CD14-positive monocyte (primary cell): ENCODE measurements around the gene CXCR4. TPM values are rescaled to one million over a fixed set of nuclear protein-coding genes. Genes with fewer than 3 reads are reported as not detected.

Experiments used
- DNase-seq, 3 donors: peaks; one replicate each; pipeline ENCODE4 v3.0.0-alpha.2; 2011 to 2022
- H2AFZ ChIP-seq: 2 replicates; pipeline ENCODE4 v1.6.0; 2012; ENCODE audit warnings: mild to moderate bottlenecking, low read depth, low read length, inconsistent platforms; ENCODE audit not compliant: insufficient read depth, poor library complexity, severe bottlenecking
- H3K27ac ChIP-seq, 2 donors: 1 replicate in 1 of 2; 2 replicates in 1 of 2; pipeline ENCODE4 v1.5.1; 2012 to 2013; ENCODE audit warnings: low read length in 2 of 2, control low read depth in 1 of 2, inconsistent platforms in 1 of 2, low read depth in 1 of 2, mild to moderate bottlenecking in 1 of 2
- H3K27me3 ChIP-seq, 2 donors: one replicate each; pipeline versions ENCODE4 v1.6.0 to v1.6.1; 2011 to 2013; ENCODE audit warnings: low read length in 2 of 2; ENCODE audit not compliant: control insufficient read depth in 2 of 2, insufficient read depth in 2 of 2
- H3K36me3 ChIP-seq, 2 donors: replicated peaks in 1 of 2; 1 replicate in 1 of 2; 2 replicates in 1 of 2; pipeline versions ENCODE4 v1.5.1 to v1.6.1; 2012 to 2013; ENCODE audit warnings: low read length in 2 of 2, control low read depth in 1 of 2, inconsistent platforms in 1 of 2, mild to moderate bottlenecking in 1 of 2; ENCODE audit not compliant: insufficient read depth in 2 of 2, control insufficient read depth in 1 of 2
- H3K4me1 ChIP-seq, 2 donors: 1 replicate in 1 of 2; 2 replicates in 1 of 2; pipeline versions ENCODE4 v1.5.1 to v1.6.1; 2012 to 2013; ENCODE audit warnings: low read length in 2 of 2, control low read depth in 1 of 2, inconsistent platforms in 1 of 2, mild to moderate bottlenecking in 1 of 2, moderate library complexity in 1 of 2; ENCODE audit not compliant: insufficient read depth in 2 of 2, control insufficient read depth in 1 of 2
- H3K4me2 ChIP-seq: replicated peaks from 2 replicates; pipeline ENCODE3; 2012; ENCODE audit warnings: low read length, moderate library complexity, mild to moderate bottlenecking; ENCODE audit not compliant: poor library complexity, severe bottlenecking; ENCODE audit errors: extremely low read depth
- H3K4me3 ChIP-seq, 3 experiments: fragments of 200-600 bp in 1 of 3; sonication (generic) in 1 of 3; replicated peaks in 1 of 3; 1 replicate in 2 of 3; 2 replicates in 1 of 3; pipeline ENCODE4 v1.5.1; 2011 to 2013; ENCODE audit warnings: low read length in 3 of 3, mild to moderate bottlenecking in 3 of 3, control low read depth in 2 of 3, low read depth in 2 of 3, inconsistent platforms in 1 of 3, moderate library complexity in 1 of 3
- H3K79me2 ChIP-seq: 2 replicates; pipeline ENCODE4 v1.6.0; 2012; ENCODE audit warnings: mild to moderate bottlenecking, control low read depth, inconsistent platforms, low read length, moderate library complexity; ENCODE audit not compliant: insufficient read depth
- H3K9ac ChIP-seq: 2 replicates; pipeline ENCODE4 v1.6.0; 2017; ENCODE audit warnings: low read length, mild to moderate bottlenecking; ENCODE audit not compliant: insufficient read depth, poor library complexity, severe bottlenecking
- H3K9me3 ChIP-seq, 2 donors: replicated peaks in 1 of 2; 1 replicate in 1 of 2; 2 replicates in 1 of 2; pipeline versions ENCODE4 v1.5.1 to v1.6.1; 2012 to 2013; ENCODE audit warnings: low read length in 2 of 2, control low read depth in 1 of 2; ENCODE audit not compliant: control insufficient read depth in 1 of 2, insufficient read depth in 1 of 2
- H4K20me1 ChIP-seq: 2 replicates; pipeline ENCODE4 v1.6.0; 2012; ENCODE audit warnings: mild to moderate bottlenecking, low read length, control low read depth, moderate library complexity; ENCODE audit not compliant: insufficient read depth
- H3K27ac Mint-ChIP-seq, 7 donors: one replicate each; pipeline ENCODE4 v1.8.0; 2020; ENCODE audit warnings: mild to moderate bottlenecking in 7 of 7, mixed read lengths in 7 of 7, moderate library complexity in 6 of 7, inconsistent platforms in 2 of 7
- H3K27me3 Mint-ChIP-seq, 3 donors: one replicate each; pipeline ENCODE4 v1.8.0; 2021 to 2022; ENCODE audit warnings: low read depth in 3 of 3, mild to moderate bottlenecking in 3 of 3, mixed read lengths in 3 of 3, moderate library complexity in 3 of 3, inconsistent platforms in 1 of 3
- H3K36me3 Mint-ChIP-seq, 2 donors: one replicate each; pipeline ENCODE4 v1.8.0; 2020; ENCODE audit warnings: mixed read lengths in 2 of 2, inconsistent platforms in 1 of 2, mild to moderate bottlenecking in 1 of 2
- H3K4me1 Mint-ChIP-seq: one replicate; pipeline ENCODE4 v1.8.0; 2020; ENCODE audit warnings: mild to moderate bottlenecking, mixed read lengths
- H3K4me3 Mint-ChIP-seq, 2 donors: one replicate each; pipeline ENCODE4 v1.8.0; 2020; ENCODE audit warnings: mild to moderate bottlenecking in 2 of 2, mixed read lengths in 2 of 2, moderate library complexity in 1 of 2
- H3K9me3 Mint-ChIP-seq, 7 donors: one replicate each; pipeline ENCODE4 v1.8.0; 2020 to 2022; ENCODE audit warnings: mixed read lengths in 7 of 7, mild to moderate bottlenecking in 6 of 7, moderate library complexity in 6 of 7, inconsistent platforms in 2 of 7
- CTCF ChIP-seq: fragments of 200-600 bp; IDR thresholded peaks from one replicate; pipeline ENCODE4 v1.8.0; 2022; ENCODE audit warnings: antibody characterized with exemption, mild to moderate bottlenecking
- WGBS: methylation state at CpG from one replicate; pipeline ENCODE4 v1.1.5; 2013; ENCODE audit warnings: missing lambda C conversion rate; ENCODE audit not compliant: insufficient coverage; 5-methylcytosine and 5-hydroxymethylcytosine counted together
- intact Hi-C, 2 donors: fragments of 100-400 bp; cut with micrococcal nuclease; formaldehyde crosslinking; loops; one replicate each; pipeline versions ENCODE4 v1.15.0 to v1.15.1; 2023
- polyA plus RNA-seq, 3 donors: library from polyadenylated mRNA; depleted of rRNA in 1 of 3; unstranded in 2 of 3; stranded (reverse) in 1 of 3; fragments of 300-500 nt in 2 of 3; fragments of >200 nt in 1 of 3; fragmentation: Illumina TruSeq in 2 of 3; gene quantifications; 1 replicate in 2 of 3; 2 replicates in 1 of 3; pipeline ENCODE4 v1.2.3, GENCODE V29; 2012 to 2021

Gene CXCR4
- polyA plus RNA-seq, 3 donors = 140 to 1,274 (median 391) TPM

GRCh38 chr2:136136931-136137330, 19.0 kb upstream of the CXCR4 start:
- H3K4me3 Mint-ChIP-seq = no peak overlapping the region
- no peak for DNase-seq
- H3K4me3 ChIP-seq = peak overlapping the region in 1 of 3 experiments; percentile 66
- H3K79me2 ChIP-seq = peaks cover 29% of the 10 kb centered on the region
- peaks cover 96% of the 10 kb centered on the region for H3K4me1 Mint-ChIP-seq
- H3K27me3 Mint-ChIP-seq = peaks cover 0 to 2% (median 0%) of the 10 kb centered on the region in 3 donors
- H3K27me3 ChIP-seq = no peaks in the 10 kb centered on the region
- peak overlapping the region; percentile 29 for H3K9ac ChIP-seq
- intact Hi-C loops = loop anchor here in 1 of 2 donors (2.0 kb wide), 1 partner anchor 20 kb away; no protein-coding TSS in a partner anchor
- no peaks in the 10 kb centered on the region for H3K36me3 ChIP-seq
- peaks cover 0 to 2% of the 10 kb centered on the region in 2 donors for H3K36me3 Mint-ChIP-seq
- TF ChIP-seq CTCF = no peak
- peaks cover 0 to 3% (median 0%) of the 10 kb centered on the region in 7 donors for H3K9me3 Mint-ChIP-seq
- no peak overlapping the region for H2AFZ ChIP-seq
- no peaks in the 10 kb centered on the region for H3K9me3 ChIP-seq
- peak overlapping the region; percentile 86 to 94 (median 89) for H3K27ac Mint-ChIP-seq
- peak overlapping the region; percentile 75 for H3K4me2 ChIP-seq
- H4K20me1 ChIP-seq = no peaks in the 10 kb centered on the region
- WGBS = no CpG with 5 or more reads among the region's 1 CpG
- H3K4me1 ChIP-seq = peaks cover 80 to 86% of the 10 kb centered on the region in 2 donors
- H3K27ac ChIP-seq = peak overlapping the region in 1 of 2 donors; percentile 92

GRCh38 chr2:136135921-136136906, 18.3 kb upstream of the CXCR4 start:
- no peak for TF ChIP-seq CTCF
- Histone ChIP-seq H4K20me1 (no peaks in the 10 kb centered on the region), H3K9me3 (no peaks in the 10 kb centered on the region), H3K27me3 (no peaks in the 10 kb centered on the region), H3K9ac (peak overlapping the region; percentile 29), H3K79me2 (peaks cover 30% of the 10 kb centered on the region), H3K36me3 (no peaks in the 10 kb centered on the region), H3K4me2 (peak overlapping the region; percentile 75), H3K4me3 (peak overlapping the region in 2 of 3 experiments; percentile 6 to 66), H3K4me1 (peaks cover 80 to 86% of the 10 kb centered on the region in 2 donors), H2AFZ (peak overlapping the region; percentile 19), H3K27ac (peak overlapping the region; percentile 52 to 92)
- peaks cover 96% of the 10 kb centered on the region for H3K4me1 Mint-ChIP-seq
- peaks cover 0 to 2% (median 0%) of the 10 kb centered on the region in 3 donors for H3K27me3 Mint-ChIP-seq
- WGBS = 0% methylated on average over 6 of the region's 8 CpGs
- intact Hi-C loops = loop anchor here in 1 of 2 donors (2.0 kb wide), 1 partner anchor 19 kb away; no protein-coding TSS in a partner anchor
- DNase-seq = peak; percentile 30 to 53 (median 34)
- H3K27ac Mint-ChIP-seq = peak overlapping the region; percentile 86 to 94 (median 89)
- peak overlapping the region; percentile 57 to 68 for H3K4me3 Mint-ChIP-seq
- H3K36me3 Mint-ChIP-seq = peaks cover 0 to 2% of the 10 kb centered on the region in 2 donors
- H3K9me3 Mint-ChIP-seq = peaks cover 0 to 3% (median 0%) of the 10 kb centered on the region in 7 donors
